ENCODE data around the gene MBD3L3.
A peak's percentile ranks its signal among the peaks of the same experiment; 100 is the strongest.
"Not testable (repeated sequence)": the region's sequence is repeated elsewhere in the genome, so short reads cannot be mapped to it uniquely, and the experiment has no call there.

Gene MBD3L3

GRCh38 chr19:7059977-7060376 lies 1.5 kb upstream of the MBD3L3 start:
- DNase-seq: not testable (repeated sequence)

GRCh38 chr19:7056371-7056770 lies 2.1 kb downstream of the MBD3L3 start:
- not testable (repeated sequence) for DNase-seq

- DNase-seq: not testable (repeated sequence)
These were observed 2.8 kb downstream of the MBD3L3 start for GRCh38 chr19:7055679-7056078.

GRCh38 chr19:7054635-7055368 lies 3.7 kb downstream of the MBD3L3 start:
- not testable (repeated sequence) for DNase-seq

- not testable (repeated sequence) for DNase-seq
These were observed 5.6 kb downstream of the MBD3L3 start for GRCh38 chr19:7052896-7053295.

GRCh38 chr19:7051421-7051820 lies 7.1 kb downstream of the MBD3L3 start:
- DNase-seq: not testable (repeated sequence)

- DNase-seq: not testable (repeated sequence)
These were observed 9.5 kb downstream of the MBD3L3 start, which contains the start of gene MBD3L2 for GRCh38 chr19:7049021-7049420. Gene MBD3L2, plus strand, starts transcription at chr19:7049321. Its CDS starts 53 bp downstream, at chr19:7049374.

- not testable (repeated sequence) for DNase-seq
These were observed 16.9 kb downstream of the MBD3L3 start for GRCh38 chr19:7041563-7041962.

- not testable (repeated sequence) for DNase-seq
These were observed 18.4 kb downstream of the MBD3L3 start, which contains the start of gene MBD3L4 for GRCh38 chr19:7040079-7040478. Gene MBD3L4, minus strand, starts transcription at chr19:7040179. Its CDS starts 35 bp downstream, at chr19:7040144.

- not testable (repeated sequence) for DNase-seq
These were observed 28.2 kb downstream of the MBD3L3 start, which contains the start of gene MBD3L5 for GRCh38 chr19:7030278-7030677. Gene MBD3L5, plus strand, starts transcription at chr19:7030578. Its CDS starts 34 bp downstream, at chr19:7030612.

- DNase-seq: not testable (repeated sequence)
These were observed 29.7 kb downstream of the MBD3L3 start for GRCh38 chr19:7028790-7029189.

- not testable (repeated sequence) for DNase-seq
These were observed 37.1 kb downstream of the MBD3L3 start, which contains the start of gene MBD3L2B for GRCh38 chr19:7021331-7021730. Gene MBD3L2B, minus strand, starts transcription at chr19:7021431. Its CDS starts 34 bp downstream, at chr19:7021397.

GRCh38 chr19:7018828-7019227 lies 39.6 kb downstream of the MBD3L3 start:
- no peak for DNase-seq

- peak; percentile 29 for DNase-seq
These were observed 44.8 kb downstream of the MBD3L3 start for GRCh38 chr19:7013678-7014077.

- DNase-seq: peak; percentile 56
These were observed 47.5 kb downstream of the MBD3L3 start for GRCh38 chr19:7010722-7011593.

- DNase-seq: no peak
These were observed 50.6 kb downstream of the MBD3L3 start for GRCh38 chr19:7007859-7008258.
